KOPT-K1 (cell line): ENCODE data around the gene ADORA3.

Source experiments
- H3K27ac ChIP-seq: fragments of 200-600 bp; sonication (generic); 2 replicates; pipeline ENCODE4 v1.5.1; 2016; ENCODE audit warnings: antibody characterized with exemption, mild to moderate bottlenecking, low read depth, low read length; ENCODE audit not compliant: poor library complexity, severe bottlenecking
- H3K36me3 ChIP-seq: fragments of 200-600 bp; sonication (generic); 2 replicates; pipeline ENCODE4 v1.5.1; 2017; ENCODE audit warnings: antibody characterized with exemption, mild to moderate bottlenecking, low read length, moderate library complexity; ENCODE audit not compliant: insufficient read depth
- H3K9me3 ChIP-seq: fragments of 200-600 bp; sonication (generic); 2 replicates; pipeline ENCODE4 v1.5.1; 2017; ENCODE audit warnings: antibody characterized with exemption, low read length, mild to moderate bottlenecking; ENCODE audit not compliant: insufficient read depth, poor library complexity, severe bottlenecking

ADORA3 gene

GRCh38 chr1:111491070-111491469 is 12.4 kb downstream of the ADORA3 start:
- Histone ChIP-seq H3K27ac (no peak overlapping the region), H3K36me3 (no peaks in the 10 kb centered on the region)

GRCh38 chr1:111490220-111490619 is 13.2 kb downstream of the ADORA3 start:
- Histone ChIP-seq H3K9me3 (no peaks in the 10 kb centered on the region), H3K36me3 (no peaks in the 10 kb centered on the region), H3K27ac (no peak overlapping the region)

More at GRCh38 chr1:111491070-111491469, 12.4 kb downstream of the ADORA3 start:
- no peaks in the 10 kb centered on the region for H3K9me3 ChIP-seq

GRCh38 chr1:111489604-111490003 is 13.8 kb downstream of the ADORA3 start:
- H3K36me3 ChIP-seq = no peaks in the 10 kb centered on the region
- H3K27ac ChIP-seq = no peak overlapping the region
- no peaks in the 10 kb centered on the region for H3K9me3 ChIP-seq

DNA sequence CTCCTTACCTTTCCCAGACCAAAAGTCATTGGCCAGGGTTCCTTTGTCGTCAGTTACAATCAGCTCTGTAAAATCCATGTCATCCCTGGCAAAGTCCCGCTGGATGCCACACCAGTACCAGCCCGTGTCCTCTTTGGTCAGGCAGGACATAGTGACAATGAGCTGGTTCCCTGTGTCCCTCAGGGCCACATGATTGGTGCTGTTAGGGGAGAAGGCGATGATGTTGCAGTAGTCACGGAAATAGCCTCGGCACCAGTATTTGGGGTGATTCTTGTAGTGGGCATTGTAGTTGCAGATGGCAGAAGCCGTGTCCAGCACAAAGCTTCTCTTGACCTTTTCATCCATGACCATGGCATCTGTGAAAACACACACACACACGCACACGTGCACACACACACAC is 14.8 kb downstream of the ADORA3 start:
- Histone ChIP-seq H3K27ac (no peak overlapping the region), H3K9me3 (no peaks in the 10 kb centered on the region), H3K36me3 (no peaks in the 10 kb centered on the region)

DNA sequence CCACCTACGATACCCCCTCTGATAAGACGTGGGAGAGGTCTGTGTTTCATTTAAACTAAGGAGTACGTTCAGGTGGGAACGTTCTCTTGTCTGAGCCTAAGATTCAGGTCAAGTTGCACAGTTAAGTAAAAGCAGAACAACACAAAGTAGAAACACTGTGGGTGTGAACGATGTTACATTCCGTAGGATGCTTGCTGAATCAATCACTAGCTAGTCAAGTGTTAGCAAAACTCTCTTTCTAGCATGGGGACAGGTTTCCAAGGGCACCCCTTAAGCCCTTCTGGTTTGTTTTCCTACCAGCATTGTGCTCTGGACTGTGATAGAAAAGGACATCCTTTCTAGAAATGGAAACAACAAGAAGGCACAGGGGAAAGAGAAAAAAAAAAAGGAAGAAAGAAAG is 16.3 kb downstream of the ADORA3 start:
- Histone ChIP-seq H3K27ac (no peak overlapping the region), H3K9me3 (no peaks in the 10 kb centered on the region), H3K36me3 (no peaks in the 10 kb centered on the region)

- Histone ChIP-seq H3K36me3 (no peaks in the 10 kb centered on the region), H3K27ac (no peak overlapping the region), H3K9me3 (no peaks in the 10 kb centered on the region)
Observed at GRCh38 chr1:111486431-111486830, 17.0 kb downstream of the ADORA3 start.

DNA sequence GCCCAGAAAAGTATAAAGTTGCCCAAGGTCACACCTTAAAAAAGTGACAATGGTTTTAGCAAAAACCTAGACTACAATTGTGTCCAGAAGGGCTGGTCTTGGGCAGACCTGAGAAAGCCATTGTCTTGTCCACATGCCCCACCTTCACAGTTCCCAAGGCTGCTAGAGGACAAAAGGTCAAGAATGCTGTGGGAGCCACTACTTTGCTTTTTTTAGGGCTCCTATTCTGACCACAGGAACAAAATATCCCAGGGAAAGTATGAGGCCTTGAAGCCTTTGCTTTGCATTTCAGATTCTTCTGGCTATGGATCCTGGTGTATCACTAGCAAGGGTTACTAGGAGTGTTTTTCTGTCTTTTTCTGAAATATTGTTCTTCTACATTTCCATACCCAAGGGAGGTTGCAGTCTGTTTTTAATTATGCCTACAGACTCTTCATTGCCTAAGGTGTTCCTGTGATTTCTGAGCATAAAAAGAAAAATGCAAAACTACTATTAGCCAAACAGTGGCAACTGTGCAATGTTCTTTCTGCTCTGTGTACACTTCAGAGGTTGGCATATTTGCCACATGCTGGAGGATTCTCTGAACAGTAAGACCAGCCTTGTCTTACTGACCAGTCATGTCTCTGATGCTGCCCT is 18.9 kb downstream of the ADORA3 start:
- no peaks in the 10 kb centered on the region for H3K36me3 ChIP-seq
- no peak overlapping the region for H3K27ac ChIP-seq
- no peaks in the 10 kb centered on the region for H3K9me3 ChIP-seq

GRCh38 chr1:111483876-111484275 is 19.6 kb downstream of the ADORA3 start:
- Histone ChIP-seq H3K36me3 (no peaks in the 10 kb centered on the region), H3K27ac (no peak overlapping the region), H3K9me3 (no peaks in the 10 kb centered on the region)

DNA sequence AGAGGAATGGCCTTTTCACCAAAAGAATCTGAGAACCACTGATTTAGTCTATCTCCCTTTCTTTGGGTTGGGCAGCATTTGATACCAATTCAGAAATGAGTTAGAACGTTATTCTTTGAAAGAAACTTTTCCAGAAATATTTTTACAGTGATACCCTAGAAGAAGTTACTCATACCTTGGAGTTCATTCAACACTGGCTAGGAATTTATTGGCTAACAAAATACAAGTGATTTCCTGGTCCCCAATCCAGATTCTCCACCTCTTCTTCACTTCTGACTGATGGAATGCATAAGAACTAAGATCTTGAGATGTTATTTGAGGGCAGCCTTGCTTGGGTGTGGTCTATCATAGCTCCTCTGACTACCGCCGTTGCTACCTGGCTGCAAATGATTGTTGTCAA is 20.3 kb downstream of the ADORA3 start:
- no peaks in the 10 kb centered on the region for H3K36me3 ChIP-seq
- no peak overlapping the region for H3K27ac ChIP-seq
- no peaks in the 10 kb centered on the region for H3K9me3 ChIP-seq

DNA sequence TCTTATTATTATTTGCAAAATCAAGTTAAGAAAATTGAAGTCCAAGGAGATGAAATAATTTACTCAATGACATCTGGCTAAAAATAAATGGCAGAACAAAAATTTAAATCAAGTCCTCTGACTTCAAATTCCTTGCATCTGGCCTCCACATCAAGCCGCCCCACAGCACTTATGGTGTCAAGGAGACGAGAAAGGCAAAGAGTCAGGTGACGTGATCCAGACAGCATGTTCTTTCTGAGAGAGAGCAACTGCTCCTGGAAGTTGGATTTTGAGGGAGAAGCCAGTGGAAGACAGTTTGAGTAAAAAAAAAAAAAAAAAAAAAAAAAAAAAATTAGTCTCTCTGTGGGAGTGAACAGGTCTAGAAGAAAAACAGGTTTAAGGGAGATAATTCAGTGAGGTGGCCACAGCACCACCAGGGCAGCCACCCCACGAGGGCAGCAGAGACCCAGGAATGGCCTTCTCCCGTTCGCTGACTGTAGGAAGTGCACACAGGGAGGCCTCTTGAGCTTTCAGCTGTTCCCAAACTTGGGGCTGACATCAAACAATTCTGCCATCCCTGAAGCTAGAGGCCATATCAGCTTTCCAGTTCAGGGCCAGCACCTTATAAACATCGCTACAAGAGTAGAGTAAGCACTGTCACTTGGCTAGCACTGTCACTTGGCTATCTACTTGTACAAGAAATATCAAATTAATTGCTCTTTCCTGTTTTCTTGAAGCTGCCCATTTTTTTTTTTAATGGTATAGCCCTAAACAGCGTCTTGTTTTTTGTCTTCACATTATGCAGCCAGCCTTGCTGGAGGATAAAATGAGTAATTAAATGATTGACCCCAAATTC is 21.8 kb downstream of the ADORA3 start:
- H3K9me3 ChIP-seq = no peaks in the 10 kb centered on the region
- no peaks in the 10 kb centered on the region for H3K36me3 ChIP-seq
- H3K27ac ChIP-seq = no peak overlapping the region

DNA sequence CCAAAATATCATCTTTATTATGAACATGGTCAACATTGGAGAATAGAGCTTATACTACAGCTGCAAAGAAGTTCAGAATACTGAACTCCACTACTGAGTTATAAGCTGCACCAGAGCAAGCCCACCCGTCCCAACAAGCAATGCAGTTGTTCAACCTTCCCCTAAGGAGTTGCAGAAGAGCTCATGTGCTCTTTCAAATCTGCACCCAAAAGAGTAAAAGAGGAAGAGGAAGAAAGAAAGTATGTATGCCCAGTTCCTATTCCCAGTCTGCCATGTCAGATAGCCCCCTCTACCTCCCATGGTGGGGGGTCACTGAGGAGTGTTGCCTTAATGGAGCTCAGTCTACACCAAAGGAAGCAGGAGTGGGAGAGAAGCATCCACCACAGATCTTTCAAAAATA is 22.8 kb downstream of the ADORA3 start:
- no peaks in the 10 kb centered on the region for H3K9me3 ChIP-seq
- H3K36me3 ChIP-seq = no peaks in the 10 kb centered on the region
- no peak overlapping the region for H3K27ac ChIP-seq

- no peaks in the 10 kb centered on the region for H3K9me3 ChIP-seq
- no peaks in the 10 kb centered on the region for H3K36me3 ChIP-seq
- peak overlapping the region; percentile 86 for H3K27ac ChIP-seq
Observed at GRCh38 chr1:111476761-111477309, 26.6 kb downstream of the ADORA3 start.

- Histone ChIP-seq H3K9me3 (no peaks in the 10 kb centered on the region), H3K36me3 (no peaks in the 10 kb centered on the region), H3K27ac (peak overlapping the region; percentile 86)
Observed at GRCh38 chr1:111476214-111476613, 27.2 kb downstream of the ADORA3 start.

DNA sequence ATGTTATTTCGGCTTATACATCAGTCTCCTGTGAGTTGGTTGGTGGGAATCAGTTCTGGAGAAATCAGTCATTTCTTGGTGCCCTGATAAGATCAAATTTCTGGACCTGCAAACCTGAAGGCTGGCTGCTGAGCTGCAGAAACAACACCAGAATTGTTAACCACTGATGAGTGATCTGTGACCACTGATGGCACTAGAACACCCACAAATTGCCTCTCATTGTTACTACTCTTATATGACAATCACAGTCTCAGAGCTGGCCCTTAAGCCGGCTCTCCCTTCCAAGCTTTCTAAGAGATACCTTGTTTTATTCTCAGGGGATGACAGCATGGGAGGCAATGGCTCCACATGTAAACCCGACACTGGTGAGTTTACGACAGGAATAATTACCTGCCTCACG is 27.7 kb downstream of the ADORA3 start:
- Histone ChIP-seq H3K27ac (peak overlapping the region; percentile 86), H3K36me3 (no peaks in the 10 kb centered on the region), H3K9me3 (no peaks in the 10 kb centered on the region)

- peaks cover 6% of the 10 kb centered on the region; the same call in 1 of the 2 replicates for H3K36me3 ChIP-seq
- H3K9me3 ChIP-seq = no peaks in the 10 kb centered on the region
- no peak overlapping the region for H3K27ac ChIP-seq
Observed at GRCh38 chr1:111474521-111474920, 28.9 kb downstream of the ADORA3 start.
